CD4-positive, alpha-beta T cell treated with Interleukin-1 beta for 1 hour (primary cell): ENCODE measurements around the gene TNPO1.

Source experiments
- DNase-seq, 2 donors: peaks; one replicate each; pipeline ENCODE4 v3.0.0-alpha.2; 2020 to 2022

TNPO1 gene

DNA sequence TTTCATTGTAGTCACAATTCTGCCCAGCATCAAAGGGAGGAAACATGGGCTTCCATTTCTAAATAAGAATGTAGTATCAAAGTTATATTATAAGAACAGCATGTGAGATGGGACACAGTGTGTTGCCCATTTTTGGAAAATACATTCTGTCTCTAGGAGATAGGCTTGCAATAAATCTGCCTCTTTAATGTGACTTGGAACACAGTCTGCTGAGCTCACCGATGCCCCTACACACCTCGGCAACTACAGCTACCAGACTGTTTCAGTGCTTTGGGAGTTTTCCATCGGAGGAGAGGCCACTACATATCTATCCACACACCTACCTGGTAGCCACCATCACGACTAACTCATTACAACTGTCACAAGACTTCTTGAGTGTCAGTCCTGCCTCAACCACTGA is 120.4 kb downstream of the TNPO1 start:
- no peak for DNase-seq

DNA sequence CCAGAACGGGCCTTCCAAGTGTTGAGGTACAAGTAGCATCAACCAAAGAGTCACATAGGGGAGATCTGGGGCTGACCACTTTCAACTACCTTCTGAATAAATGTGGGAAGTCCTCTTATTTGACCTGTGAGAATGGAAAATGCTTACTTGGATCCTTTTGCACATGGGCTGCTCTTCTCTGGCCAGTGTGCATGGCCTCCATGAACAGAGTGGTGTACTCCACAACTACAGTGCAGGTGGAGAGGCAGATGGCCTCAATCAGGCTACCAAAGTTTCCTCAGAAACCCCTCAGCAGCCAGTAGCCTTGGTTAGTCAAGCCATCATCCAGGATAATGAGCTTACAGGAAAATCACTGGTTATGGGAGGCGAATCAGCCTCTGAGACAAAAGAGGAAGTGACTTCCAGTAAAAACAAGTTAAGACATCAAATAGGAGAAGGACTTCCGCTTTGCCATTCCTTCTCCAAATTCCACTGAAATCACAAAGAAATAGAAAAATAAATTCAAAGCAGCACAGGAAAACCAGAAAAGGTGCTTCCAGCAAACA is 121.1 kb downstream of the TNPO1 start:
- DNase-seq = no peak

DNA sequence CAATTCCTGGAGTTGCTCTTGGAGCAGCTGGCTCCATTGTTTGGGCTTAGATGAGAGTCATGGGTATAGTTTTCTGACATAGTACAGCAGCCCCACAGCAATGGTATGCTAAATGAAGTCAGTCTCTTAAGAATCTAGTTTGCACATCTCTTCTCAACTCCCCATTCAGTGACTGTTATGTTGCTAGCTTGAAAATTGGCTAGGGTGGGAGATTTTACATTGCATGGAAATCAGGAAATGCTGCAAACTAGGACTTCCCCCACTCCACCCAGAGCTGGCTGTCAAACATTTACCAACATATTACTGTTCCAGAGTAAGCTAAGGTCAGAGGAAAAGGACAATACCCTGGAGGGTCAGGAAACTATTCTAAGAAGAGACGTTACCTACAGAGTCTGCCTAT is 121.7 kb downstream of the TNPO1 start:
- DNase-seq = no peak

DNA sequence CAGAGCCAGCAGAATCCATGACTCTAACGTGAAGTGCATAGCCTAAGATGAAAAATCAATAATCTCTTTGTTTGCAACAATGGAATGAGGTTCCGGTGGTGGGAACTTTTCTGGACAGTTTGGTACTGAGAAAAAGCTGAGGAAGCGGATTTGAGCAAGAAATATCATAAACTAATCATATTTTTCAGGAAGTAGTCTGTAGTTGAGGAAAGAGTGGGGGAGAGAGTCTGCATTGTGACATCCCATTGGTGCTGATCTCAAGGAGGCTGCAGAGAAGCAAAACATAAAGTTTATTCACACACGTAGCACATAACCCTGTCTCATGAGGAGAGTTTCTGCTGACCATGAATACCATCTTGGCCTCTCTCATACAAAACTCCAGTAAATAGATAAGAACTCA is 123.6 kb downstream of the TNPO1 start:
- DNase-seq = no peak

DNA sequence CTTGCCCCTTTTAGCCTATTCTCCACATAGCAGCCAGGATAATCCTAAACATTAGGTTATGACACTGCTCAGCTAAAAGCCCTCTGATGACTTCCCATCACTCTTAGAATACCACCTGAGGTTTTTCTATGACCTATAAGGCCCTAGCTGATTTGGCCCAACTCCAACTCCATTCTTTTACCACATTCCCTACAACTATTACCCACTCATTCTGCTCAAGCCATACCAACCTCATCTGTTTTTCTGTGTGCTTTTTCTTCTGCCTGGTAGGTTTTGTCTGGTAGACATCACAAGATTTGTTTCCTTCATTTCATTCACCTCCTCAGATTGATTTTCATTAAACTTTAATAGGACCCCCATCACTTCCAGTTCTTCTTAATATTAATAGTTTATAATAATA is 126.8 kb downstream of the TNPO1 start:
- DNase-seq = no peak

DNA sequence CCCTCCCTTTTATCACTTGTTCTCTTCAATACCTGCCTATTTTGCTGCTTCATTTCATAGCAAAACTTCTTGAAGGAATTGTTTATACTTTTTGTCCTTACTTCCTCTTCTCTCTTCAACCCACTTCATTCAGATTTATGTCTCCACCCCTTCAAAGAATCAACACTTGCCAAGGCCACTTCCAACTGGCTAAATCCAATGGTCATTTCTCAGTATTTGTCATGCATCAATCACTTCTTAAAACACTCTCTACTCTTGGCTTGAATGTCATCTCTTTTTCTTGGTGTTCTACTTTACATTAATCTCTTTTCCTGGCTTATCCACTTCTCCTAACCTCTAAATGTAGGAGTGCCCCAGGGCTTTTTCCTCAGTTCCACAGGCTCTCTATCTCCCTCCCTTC is 131.0 kb downstream of the TNPO1 start:
- DNase-seq = no peak

DNA sequence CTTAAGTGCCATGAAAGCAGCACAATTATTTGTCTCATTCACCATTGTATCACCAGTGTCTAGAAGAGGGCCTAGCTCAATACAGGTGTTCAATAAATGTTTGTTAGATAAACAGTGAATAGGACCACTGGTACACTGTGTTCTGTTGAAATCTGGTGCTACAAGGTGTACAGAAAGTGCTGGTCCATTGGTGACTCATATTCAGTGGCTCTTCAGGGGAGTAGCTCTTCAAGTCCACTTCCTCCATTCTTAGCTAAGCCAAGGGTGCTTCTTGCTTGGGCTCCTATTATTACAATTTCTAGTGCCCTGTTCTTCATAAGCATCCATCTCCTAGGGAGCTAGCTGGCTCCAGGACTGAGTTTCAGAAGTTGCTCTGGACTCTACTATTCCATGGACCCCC is 133.0 kb downstream of the TNPO1 start:
- no peak for DNase-seq

DNA sequence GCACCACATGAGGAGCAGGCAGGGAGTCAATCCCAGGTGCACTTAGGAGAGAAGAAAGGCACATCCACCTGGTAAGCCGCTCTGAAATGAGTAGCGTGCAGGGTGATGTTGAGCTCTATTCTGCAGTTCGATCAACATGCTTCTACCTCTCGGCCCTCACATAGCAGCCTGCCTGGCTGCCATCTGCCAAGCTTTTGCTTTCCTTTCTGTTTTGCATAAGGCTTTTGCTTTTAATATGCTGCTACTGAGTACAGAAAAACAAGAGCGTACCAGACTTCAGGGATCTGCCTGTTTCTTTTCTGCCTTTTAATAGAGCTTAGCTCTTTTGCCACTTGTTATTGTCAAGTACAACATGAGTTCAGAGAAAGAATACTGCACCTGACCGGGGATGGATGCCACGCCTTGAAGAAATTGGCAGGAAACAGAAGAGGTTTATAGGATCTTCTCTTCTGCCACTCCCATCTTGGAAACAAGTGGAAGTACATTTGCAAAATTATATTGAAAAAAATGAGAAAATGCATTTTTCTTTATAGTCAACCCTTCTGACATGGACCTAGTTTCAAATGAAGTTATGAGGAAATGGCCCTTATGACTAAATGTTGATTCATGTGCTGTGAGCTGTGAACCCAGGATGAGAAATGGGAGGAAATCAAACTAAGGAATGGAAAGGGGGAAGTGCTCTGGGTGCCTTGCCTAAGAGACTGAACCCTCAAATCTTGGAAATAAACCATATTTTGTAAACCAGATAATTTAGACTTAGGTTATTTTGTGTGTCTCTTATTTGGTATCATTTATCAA is 135.4 kb downstream of the TNPO1 start:
- DNase-seq = no peak

DNA sequence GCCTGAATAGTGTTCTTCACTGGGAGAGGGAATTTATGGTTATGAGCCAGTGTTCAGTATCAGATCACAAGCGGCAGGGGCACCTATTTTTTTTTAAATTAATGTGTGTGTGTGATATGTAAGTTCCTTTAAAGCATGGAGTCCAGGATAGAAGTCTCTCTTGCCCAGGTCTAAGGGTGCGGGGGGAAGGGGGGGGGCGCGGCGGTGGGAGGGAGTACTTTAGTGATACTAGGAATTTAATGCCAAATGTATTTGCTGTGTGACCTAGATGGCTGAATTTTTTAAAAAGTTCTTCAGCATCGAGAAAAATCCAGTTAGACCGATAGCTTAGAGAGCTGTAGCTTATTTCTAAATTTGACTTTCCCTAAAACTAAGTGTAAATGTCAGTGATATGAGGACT is 137.9 kb downstream of the TNPO1 start:
- DNase-seq = no peak

DNA sequence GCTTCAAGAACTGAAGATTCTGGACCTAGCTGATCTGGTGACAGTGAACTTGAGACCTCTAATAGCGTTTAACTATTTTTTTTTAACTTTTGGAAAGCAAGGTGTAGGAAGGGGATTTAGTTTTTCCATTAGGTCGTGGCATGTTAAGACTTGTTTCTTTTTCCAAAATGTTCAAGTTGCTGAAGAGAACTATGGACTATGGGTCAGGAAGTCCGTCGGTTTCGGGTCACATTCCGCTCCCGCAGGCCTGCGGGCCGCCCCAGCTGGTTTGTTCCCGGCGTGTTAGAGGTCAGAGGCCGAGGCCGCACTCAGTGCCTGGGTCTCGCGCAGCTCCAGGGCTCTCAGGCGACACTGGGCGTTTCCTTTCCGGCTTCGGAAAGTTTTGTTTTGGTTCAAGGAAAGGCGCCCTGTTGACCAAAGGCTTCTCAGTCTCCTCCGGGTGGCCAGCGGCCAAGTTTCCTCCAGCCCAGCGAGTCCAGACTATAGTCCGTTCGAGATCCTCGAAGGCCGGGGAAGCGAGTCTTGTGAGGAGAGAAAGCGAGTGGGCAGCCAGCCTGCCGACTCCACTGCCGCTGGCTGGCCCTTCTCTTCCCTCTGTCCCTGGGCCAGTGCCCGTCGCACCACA is 138.8 kb downstream of the TNPO1 start:
- DNase-seq = no peak

DNA sequence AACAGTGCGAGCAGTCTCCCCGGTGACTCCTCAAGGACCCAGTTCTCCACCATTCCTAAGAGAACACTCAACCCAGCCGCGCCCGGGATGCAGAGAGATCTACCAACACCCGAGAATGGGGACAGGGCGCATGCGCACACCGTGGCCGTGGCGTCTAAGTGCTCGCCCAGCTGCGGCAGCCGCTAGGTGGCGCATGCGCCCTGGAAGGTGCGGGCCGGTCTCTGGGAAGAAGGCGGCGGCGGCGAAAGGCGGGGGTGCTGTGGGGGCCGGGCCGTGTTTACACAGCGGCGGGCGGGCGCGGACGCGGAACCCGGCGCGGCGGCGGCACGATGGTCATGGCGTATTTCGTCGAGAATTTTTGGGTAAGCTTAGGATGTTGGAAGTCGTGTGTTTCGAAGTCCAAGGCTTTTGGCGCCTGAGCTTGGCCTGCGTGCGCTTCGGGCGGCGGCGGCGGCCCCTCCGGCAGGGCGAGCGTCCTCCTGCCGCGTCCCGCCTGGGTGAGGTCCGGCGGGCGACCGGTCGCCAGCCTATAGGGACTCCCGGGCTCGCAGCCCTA is 139.4 kb downstream of the TNPO1 start, which contains the start of gene FCHO2:
TSS of gene FCHO2 (plus strand) at position 274 of the 556 bp plus-strand sequence. CDS start at position 330, 56 bp downstream.
- DNase-seq = peak; percentile 94 to 95

DNA sequence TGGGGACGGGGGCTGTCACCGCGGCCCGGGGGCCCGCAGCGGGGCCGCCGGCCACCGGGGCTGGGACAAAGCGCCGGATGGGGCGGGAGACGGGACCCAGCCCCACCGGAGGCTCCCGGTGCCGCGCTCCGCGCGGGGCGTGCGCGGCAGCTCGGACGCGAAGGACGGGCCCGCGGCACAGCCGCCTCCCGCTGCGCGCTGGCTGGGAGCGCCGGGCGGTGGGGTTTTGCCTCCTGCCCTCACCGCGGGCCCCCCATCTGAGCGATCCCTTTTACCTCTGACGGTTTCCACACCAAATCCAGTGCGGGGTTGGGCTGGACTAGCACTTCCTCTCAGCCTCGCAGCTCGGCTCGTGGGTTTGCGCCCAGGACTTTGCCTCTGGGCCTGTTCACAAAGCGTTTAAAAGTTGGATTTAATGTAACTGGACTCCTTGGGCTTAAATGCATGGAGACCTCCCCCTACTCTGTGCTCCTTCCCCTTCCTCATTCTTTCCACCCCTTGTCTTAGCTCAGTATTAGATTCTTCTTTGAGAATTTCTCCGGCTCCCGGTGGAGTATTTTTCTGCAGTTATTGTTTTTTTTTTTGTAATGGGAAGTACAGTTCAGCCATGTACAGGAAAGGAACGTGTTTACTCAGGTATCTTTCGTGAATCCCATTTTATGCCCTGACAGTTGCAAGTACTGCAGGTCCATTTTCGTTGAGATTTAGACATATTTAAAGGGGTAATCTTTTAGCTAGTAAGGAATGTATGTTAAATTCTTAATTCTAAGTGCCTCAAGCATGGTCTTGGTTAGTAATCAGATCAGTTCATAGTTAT is 140.1 kb downstream of the TNPO1 start:
- peak; percentile 11 to 17 for DNase-seq

DNA sequence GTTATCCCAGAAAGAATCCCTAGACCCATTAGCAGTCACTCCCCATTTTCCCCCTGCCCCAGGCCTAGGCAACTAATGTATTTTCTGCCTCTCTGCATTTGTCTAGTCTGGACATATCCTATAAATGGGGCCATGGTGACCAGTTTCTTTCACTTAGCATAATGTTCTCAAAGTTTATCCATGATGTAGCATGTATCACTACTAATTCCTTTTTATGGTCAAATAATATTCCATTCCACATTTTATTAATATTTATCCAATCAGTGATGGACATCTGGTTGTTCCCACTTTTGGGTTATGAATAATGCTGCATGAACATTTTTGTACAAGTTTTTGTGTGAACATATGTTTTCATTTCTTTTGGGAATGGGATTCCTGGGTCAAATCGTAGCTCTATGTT is 140.9 kb downstream of the TNPO1 start:
- DNase-seq = no peak

DNA sequence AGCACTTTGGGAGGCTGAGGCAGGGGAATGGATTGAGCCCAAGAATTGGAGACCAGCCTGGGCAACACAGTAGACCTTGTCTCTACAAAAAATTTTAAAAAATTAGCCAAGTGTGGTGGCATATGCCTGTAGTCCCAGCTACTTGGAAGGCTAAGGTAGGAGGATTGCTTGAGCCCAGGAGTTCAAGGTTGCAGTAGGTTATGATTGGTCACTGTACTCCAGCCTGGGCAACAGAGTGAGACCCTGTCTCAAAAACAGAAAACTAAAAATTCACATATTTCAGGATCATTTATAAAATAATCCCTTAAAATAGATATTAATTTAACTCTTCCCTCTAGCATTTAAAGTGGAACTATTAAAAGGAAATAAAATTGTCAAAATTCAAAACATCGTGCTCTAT is 142.8 kb downstream of the TNPO1 start:
- no peak for DNase-seq
